A549 (cell line): Measurements from ENCODE around the gene PNMT. TPM values are rescaled to one million over a fixed set of nuclear protein-coding genes. Genes with fewer than 3 reads are reported as not detected.

Experiments used
- ATAC-seq, 2 experiments: fragments of 200-7000 bp in 1 of 2; fragments of >200 bp in 1 of 2; cut with Nextera tagmentation in 1 of 2; cut with Tn5 transposase in 1 of 2; 3 replicates each; pipeline versions ENCODE4 v1.8.0 to v1.9.1; 2018 to 2020; ENCODE audit warnings: mild to moderate bottlenecking in 1 of 2, moderate library complexity in 1 of 2
- CTCF ChIA-PET: fragments of 300-600 bp; sonication (Branson Sonifier 250); formaldehyde crosslinking; extraction: SDS; loops from one replicate; lab custom pipeline; 2021; ENCODE audit warnings: antibody characterized with exemption, inconsistent platforms; lab: Yijun Ruan, JAX
- POLR2A ChIA-PET: fragments of 350-600 bp; formaldehyde crosslinking; extraction: SDS; loops from one replicate; lab custom pipeline; 2021; ENCODE audit warnings: antibody characterized with exemption, inconsistent platforms; lab: Yijun Ruan, JAX
- DNase-seq, 2 experiments: peaks; one replicate each; pipeline versions ENCODE4 v3.0.0 to v3.0.0-alpha.2; 2011 to 2016; ENCODE audit warnings: low read depth in 1 of 2, low spot score in 1 of 2
- FAIRE-seq: peaks from 2 replicates; lab custom pipeline; 2011; peaks lifted over from hg19 to GRCh38; lab: Jason Lieb, UNC
- H3K27ac ChIP-seq, 2 experiments: fragments of >200 bp; sonication (Bioruptor Twin); formaldehyde crosslinking; 3 replicates each; pipeline ENCODE4 v1.5.1; 2016 to 2017
- H3K4me1 ChIP-seq: fragments of >200 bp; sonication (Bioruptor Twin); formaldehyde crosslinking; 3 replicates; pipeline ENCODE4 v1.6.1; 2016
- H3K4me2 ChIP-seq: fragments of >200 bp; sonication (Bioruptor Twin); formaldehyde crosslinking; 3 replicates; pipeline ENCODE4 v1.6.1; 2016
- H3K4me3 ChIP-seq: fragments of >200 bp; sonication (Bioruptor Twin); formaldehyde crosslinking; 3 replicates; pipeline ENCODE4 v1.5.1; 2016
- H3K9me3 ChIP-seq: fragments of >200 bp; sonication (Bioruptor Twin); formaldehyde crosslinking; 3 replicates; pipeline ENCODE4 v1.6.1; 2016
- ATOH8 ChIP-seq: fragments of 250-450 bp; sonication (Bioruptor Pico); IDR thresholded peaks from 2 replicates; pipeline ENCODE4 v1.5.0; 2020; ENCODE audit warnings: low read depth, mild to moderate bottlenecking, moderate library complexity
- CBX8 ChIP-seq: fragments of 200-600 bp; sonication (generic); IDR thresholded peaks from 2 replicates; pipeline ENCODE4 v1.6.1; 2016
- CHD2 ChIP-seq: fragments of 150-350 bp; IDR thresholded peaks from 2 replicates; pipeline ENCODE4 v1.6.1; 2014; ENCODE audit warnings: low read length; ENCODE audit not compliant: partially characterized antibody
- CTCF ChIP-seq: fragments of >200 bp; sonication (Bioruptor Twin); formaldehyde crosslinking; IDR thresholded peaks from 3 replicates; pipeline ENCODE4 v1.5.1; 2016
- EHF ChIP-seq: fragments of 250-450 bp; sonication (Bioruptor Pico); IDR thresholded peaks from 2 replicates; pipeline ENCODE4 v1.5.0; 2020; ENCODE audit warnings: mild to moderate bottlenecking
- EHMT2 ChIP-seq: fragments of 200-600 bp; sonication (generic); IDR thresholded peaks from 2 replicates; pipeline ENCODE4 v1.6.1; 2016; ENCODE audit warnings: antibody characterized with exemption, low read depth, mild to moderate bottlenecking, moderate library complexity
- FOSB ChIP-seq: fragments of 250-450 bp; sonication (Bioruptor Pico); IDR thresholded peaks from 2 replicates; pipeline ENCODE4 v1.5.0; 2020; ENCODE audit warnings: mild to moderate bottlenecking, moderate library complexity
- FOXS1 ChIP-seq: fragments of 250-450 bp; sonication (Bioruptor Pico); IDR thresholded peaks from 2 replicates; pipeline ENCODE4 v1.5.0; 2020; ENCODE audit warnings: mild to moderate bottlenecking, moderate library complexity
- HDAC2 ChIP-seq: fragments of 200-600 bp; sonication (generic); IDR thresholded peaks from 2 replicates; pipeline ENCODE4 v1.6.1; 2016
- HOXB13 ChIP-seq: fragments of 250-450 bp; sonication (Bioruptor Pico); IDR thresholded peaks from 2 replicates; pipeline ENCODE4 v1.5.0; 2020; ENCODE audit warnings: low read depth, mild to moderate bottlenecking, moderate library complexity
- MAFK ChIP-seq: fragments of 450-650 bp; IDR thresholded peaks from 2 replicates; pipeline ENCODE4 v1.6.1; 2014; ENCODE audit not compliant: partially characterized antibody
- MYC ChIP-seq: IDR thresholded peaks from 2 replicates; pipeline ENCODE4 v1.6.1; 2012; ENCODE audit warnings: mild to moderate bottlenecking, inconsistent platforms, low read length, improper control_type of control experiment, borderline replicate concordance
- NR3C1 ChIP-seq: fragments of >200 bp; sonication (Bioruptor Twin); formaldehyde crosslinking; IDR thresholded peaks from 3 replicates; pipeline ENCODE4 v1.6.1; 2017
- PHF8 ChIP-seq: fragments of 200-600 bp; sonication (generic); IDR thresholded peaks from 2 replicates; pipeline ENCODE4 v1.6.1; 2016; ENCODE audit warnings: low read depth, mild to moderate bottlenecking, antibody characterized with exemption, moderate library complexity, borderline replicate concordance
- POLR2A ChIP-seq: IDR thresholded peaks from 2 replicates; pipeline ENCODE4 v1.6.1; 2012; ENCODE audit warnings: mild to moderate bottlenecking, low read length
- RCOR1 ChIP-seq: fragments of 150-350 bp; IDR thresholded peaks from 2 replicates; pipeline ENCODE4 v1.6.1; 2014; ENCODE audit warnings: antibody characterized with exemption, low read length, low read depth
- ZFP36 ChIP-seq: fragments of 450-650 bp; IDR thresholded peaks from 2 replicates; pipeline ENCODE4 v1.6.1; 2014; ENCODE audit warnings: borderline replicate concordance; ENCODE audit not compliant: partially characterized antibody
- WGBS: methylation state at CpG from one replicate; pipeline ENCODE4 v1.1.6; 2017; ENCODE audit errors: missing lambda C conversion rate; 5-methylcytosine and 5-hydroxymethylcytosine counted together
- polyA plus RNA-seq, 4 experiments: library from polyadenylated mRNA; depleted of rRNA in 3 of 4; stranded (reverse); fragments of >200 nt; fragmentation: RNase III in 1 of 4; extraction: RNeasy Plus Mini Kit Qiagen cat#74134 plus additional on column Dnase treatment in 1 of 4; gene quantifications; 2 replicates in 3 of 4; 3 replicates in 1 of 4; pipeline ENCODE4 v1.2.3, GENCODE V29; 2011 to 2017
- TF ChIP-seq, protein P1 (sequence below): IDR thresholded peaks from 2 replicates; pipeline ENCODE4 v1.6.1; 2012; ENCODE audit warnings: low read depth, borderline replicate concordance
- TF ChIP-seq, protein P2 (sequence below): fragments of >200 bp; sonication (Bioruptor Twin); formaldehyde crosslinking; IDR thresholded peaks from 2 replicates; pipeline ENCODE4 v1.6.1; 2016

PNMT gene
- polyA plus RNA-seq, 2 of the 4 experiments (the other 2 are of a cell fraction), result not detected

- TF ChIP-seq CTCF (peak; percentile 68), MAFK (no peak), RCOR1 (no peak), CHD2 (no peak), ATOH8 (CRISPR knock-in tag) (peak; percentile 48; the same call in 1 of the 2 replicates), FOXS1 (CRISPR knock-in tag) (no peak), HDAC2 (no peak), POLR2A (no peak), CBX8 (no peak), EHF (no peak), HOXB13 (CRISPR knock-in tag) (0 out of 2 replicates have a peak, but pooled peaks have one; percentile 24), NR3C1 (no peak), MYC (0 out of 2 replicates have a peak, but pooled peaks have one; percentile 18)
- TF ChIP-seq, protein P1, sequence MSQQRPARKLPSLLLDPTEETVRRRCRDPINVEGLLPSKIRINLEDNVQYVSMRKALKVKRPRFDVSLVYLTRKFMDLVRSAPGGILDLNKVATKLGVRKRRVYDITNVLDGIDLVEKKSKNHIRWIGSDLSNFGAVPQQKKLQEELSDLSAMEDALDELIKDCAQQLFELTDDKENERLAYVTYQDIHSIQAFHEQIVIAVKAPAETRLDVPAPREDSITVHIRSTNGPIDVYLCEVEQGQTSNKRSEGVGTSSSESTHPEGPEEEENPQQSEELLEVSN, result peak; percentile 89
- TF ChIP-seq, protein P2, sequence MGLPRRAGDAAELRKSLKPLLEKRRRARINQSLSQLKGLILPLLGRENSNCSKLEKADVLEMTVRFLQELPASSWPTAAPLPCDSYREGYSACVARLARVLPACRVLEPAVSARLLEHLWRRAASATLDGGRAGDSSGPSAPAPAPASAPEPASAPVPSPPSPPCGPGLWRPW, result no peak
These were observed at the start of gene PNMT (continued) for GRCh38 chr17:39667945-39668924.

DNA sequence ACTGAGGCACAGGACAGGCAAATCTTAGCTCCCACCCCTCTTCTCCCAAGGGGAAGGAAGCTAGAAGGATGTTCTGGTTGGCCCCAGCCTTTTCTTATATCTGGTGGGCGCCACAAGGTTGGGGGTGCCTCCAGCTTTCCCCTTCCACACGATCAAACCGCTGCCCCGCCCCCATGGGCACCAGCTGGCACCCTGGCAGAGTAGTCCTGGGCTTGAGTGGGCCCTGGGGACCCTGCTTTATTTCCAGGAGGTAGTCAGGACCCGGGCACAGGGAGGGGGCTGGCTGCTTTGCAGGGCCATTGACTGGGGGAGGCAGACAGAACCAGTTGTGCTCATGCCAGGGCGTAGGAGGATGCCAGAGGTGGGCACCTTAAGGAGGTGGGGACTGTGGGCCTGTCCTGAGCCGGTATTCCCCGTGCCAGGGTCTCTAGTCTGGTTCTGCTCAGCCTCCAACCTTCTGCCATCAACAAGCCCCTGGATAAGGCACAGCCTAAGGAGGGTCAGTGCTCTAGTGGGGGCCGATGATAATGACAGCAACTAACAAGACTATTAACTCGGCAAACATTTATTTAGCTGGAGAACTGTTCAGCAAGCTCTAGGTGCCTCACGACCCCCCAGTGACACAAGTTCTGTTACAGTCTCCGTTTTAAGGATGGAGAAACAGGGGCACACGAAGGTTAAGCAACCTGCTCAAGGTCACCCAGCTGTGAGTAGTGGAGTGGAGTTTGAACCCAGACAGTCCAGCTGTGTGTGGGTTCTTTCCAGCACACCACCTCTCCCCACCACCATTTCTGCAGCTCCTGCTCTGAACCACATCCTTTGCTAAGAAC lies 49.1 kb upstream of the PNMT start:
- DNase-seq (no peak), FAIRE-seq (no peak), ATAC-seq (no peak)
- Histone ChIP-seq H3K4me1 (peaks cover 13% of the 10 kb centered on the region), H3K27ac (peak overlapping the region; percentile 89 to 92), H3K4me3 (peak overlapping the region; percentile 78; the same call in 2 of the 3 replicates)
- WGBS, result 65% methylated on average over 13 of the region's 13 CpGs
- TF ChIP-seq PHF8, result no peak
- no peak for TF ChIP-seq EHMT2
- TF ChIP-seq, all 56 proteins: peak for 0
- POLR2A ChIA-PET, result interaction anchor here (0.6 to 1.5 kb wide), 4 partner anchors 31 to 361 kb away, joined by 3 to 4 read pairs (median 3); partner anchors contain the start of genes PGAP3 and PSMD3
- no peaks in the 10 kb centered on the region for H3K9me3 ChIP-seq
- peak overlapping the region; percentile 94 for H3K4me2 ChIP-seq
- CTCF ChIA-PET, result interaction anchor here (1.1 to 58.8 kb wide), 10 partner anchors 2 to 413 kb away, joined by 3 to 1581 read pairs (median 168); partner anchors contain the start of genes ERBB2, MIEN1, NEUROD2 and PGAP3

GRCh38 chr17:39619786-39620101 lies 48.5 kb upstream of the PNMT start:
- H3K4me1 ChIP-seq, result peaks cover 13% of the 10 kb centered on the region
- ATAC-seq (no peak), FAIRE-seq (no peak), DNase-seq (no peak)
- no peak overlapping the region for H3K4me2 ChIP-seq
- TF ChIP-seq FOSB (CRISPR knock-in tag) (no peak), ZFP36 (peak; percentile 32), EHMT2 (no peak)
- WGBS, result 40% methylated on average over 1 of the region's 1 CpG
- no peak overlapping the region for H3K27ac ChIP-seq
- no peaks in the 10 kb centered on the region for H3K9me3 ChIP-seq
- POLR2A ChIA-PET, result interaction anchor here (0.6 to 1.5 kb wide), 3 partner anchors 30 to 361 kb away, joined by 3 read pairs; partner anchors contain the start of gene PSMD3
- no peak overlapping the region for H3K4me3 ChIP-seq
- CTCF ChIA-PET, result interaction anchor here (0.6 to 58.8 kb wide), 11 partner anchors 3 to 413 kb away, joined by 3 to 1581 read pairs (median 118); partner anchors contain the start of genes ERBB2, MIEN1, NEUROD2 and PGAP3
